Measurements from ENCODE around the gene SHROOM4. TPM values are rescaled to one million over a fixed set of nuclear protein-coding genes. Genes with fewer than 3 reads are reported as not detected.

Gene SHROOM4
- total and polyA plus RNA-seq, 2 experiments from 2014 or later: 1.9 to 8.5 TPM

- H3K4me3 ChIP-seq: no peak overlapping the region
- no peaks in the 10 kb centered on the region for H3K9me2 ChIP-seq (ENCODE audit: insufficient read depth)
- Mint-ChIP-seq H3K27me3 (ENCODE audit: insufficient read depth, low read depth, poor library complexity) (peaks cover 5% of the 10 kb centered on the region), H3K27ac (no peak overlapping the region), H3K4me1 (peaks cover 21% of the 10 kb centered on the region; the same call in 2 of the 3 replicates), H3K9me3 (no peaks in the 10 kb centered on the region), H3K36me3 (ENCODE audit: low read depth) (no peaks in the 10 kb centered on the region; the same call in 2 of the 3 replicates), H3K4me3 (no peak overlapping the region)
- no peaks in the 10 kb centered on the region for H3K27me3 ChIP-seq (ENCODE audit: insufficient read depth)
- no peak for TF ChIP-seq CTCF (conservative IDR thresholded peaks at IDR 0.05; ENCODE audit: low read depth in 2 of 2)
- no peak for TF ChIP-seq EZH2 (IDR thresholded peaks at IDR 0.05; ENCODE audit: low read depth, unreplicated experiment)
- TF ChIP-seq POLR2AphosphoS5 (IDR thresholded peaks at IDR 0.05; ENCODE audit: low read depth): no peak
- TF ChIP-seq, protein P1, sequence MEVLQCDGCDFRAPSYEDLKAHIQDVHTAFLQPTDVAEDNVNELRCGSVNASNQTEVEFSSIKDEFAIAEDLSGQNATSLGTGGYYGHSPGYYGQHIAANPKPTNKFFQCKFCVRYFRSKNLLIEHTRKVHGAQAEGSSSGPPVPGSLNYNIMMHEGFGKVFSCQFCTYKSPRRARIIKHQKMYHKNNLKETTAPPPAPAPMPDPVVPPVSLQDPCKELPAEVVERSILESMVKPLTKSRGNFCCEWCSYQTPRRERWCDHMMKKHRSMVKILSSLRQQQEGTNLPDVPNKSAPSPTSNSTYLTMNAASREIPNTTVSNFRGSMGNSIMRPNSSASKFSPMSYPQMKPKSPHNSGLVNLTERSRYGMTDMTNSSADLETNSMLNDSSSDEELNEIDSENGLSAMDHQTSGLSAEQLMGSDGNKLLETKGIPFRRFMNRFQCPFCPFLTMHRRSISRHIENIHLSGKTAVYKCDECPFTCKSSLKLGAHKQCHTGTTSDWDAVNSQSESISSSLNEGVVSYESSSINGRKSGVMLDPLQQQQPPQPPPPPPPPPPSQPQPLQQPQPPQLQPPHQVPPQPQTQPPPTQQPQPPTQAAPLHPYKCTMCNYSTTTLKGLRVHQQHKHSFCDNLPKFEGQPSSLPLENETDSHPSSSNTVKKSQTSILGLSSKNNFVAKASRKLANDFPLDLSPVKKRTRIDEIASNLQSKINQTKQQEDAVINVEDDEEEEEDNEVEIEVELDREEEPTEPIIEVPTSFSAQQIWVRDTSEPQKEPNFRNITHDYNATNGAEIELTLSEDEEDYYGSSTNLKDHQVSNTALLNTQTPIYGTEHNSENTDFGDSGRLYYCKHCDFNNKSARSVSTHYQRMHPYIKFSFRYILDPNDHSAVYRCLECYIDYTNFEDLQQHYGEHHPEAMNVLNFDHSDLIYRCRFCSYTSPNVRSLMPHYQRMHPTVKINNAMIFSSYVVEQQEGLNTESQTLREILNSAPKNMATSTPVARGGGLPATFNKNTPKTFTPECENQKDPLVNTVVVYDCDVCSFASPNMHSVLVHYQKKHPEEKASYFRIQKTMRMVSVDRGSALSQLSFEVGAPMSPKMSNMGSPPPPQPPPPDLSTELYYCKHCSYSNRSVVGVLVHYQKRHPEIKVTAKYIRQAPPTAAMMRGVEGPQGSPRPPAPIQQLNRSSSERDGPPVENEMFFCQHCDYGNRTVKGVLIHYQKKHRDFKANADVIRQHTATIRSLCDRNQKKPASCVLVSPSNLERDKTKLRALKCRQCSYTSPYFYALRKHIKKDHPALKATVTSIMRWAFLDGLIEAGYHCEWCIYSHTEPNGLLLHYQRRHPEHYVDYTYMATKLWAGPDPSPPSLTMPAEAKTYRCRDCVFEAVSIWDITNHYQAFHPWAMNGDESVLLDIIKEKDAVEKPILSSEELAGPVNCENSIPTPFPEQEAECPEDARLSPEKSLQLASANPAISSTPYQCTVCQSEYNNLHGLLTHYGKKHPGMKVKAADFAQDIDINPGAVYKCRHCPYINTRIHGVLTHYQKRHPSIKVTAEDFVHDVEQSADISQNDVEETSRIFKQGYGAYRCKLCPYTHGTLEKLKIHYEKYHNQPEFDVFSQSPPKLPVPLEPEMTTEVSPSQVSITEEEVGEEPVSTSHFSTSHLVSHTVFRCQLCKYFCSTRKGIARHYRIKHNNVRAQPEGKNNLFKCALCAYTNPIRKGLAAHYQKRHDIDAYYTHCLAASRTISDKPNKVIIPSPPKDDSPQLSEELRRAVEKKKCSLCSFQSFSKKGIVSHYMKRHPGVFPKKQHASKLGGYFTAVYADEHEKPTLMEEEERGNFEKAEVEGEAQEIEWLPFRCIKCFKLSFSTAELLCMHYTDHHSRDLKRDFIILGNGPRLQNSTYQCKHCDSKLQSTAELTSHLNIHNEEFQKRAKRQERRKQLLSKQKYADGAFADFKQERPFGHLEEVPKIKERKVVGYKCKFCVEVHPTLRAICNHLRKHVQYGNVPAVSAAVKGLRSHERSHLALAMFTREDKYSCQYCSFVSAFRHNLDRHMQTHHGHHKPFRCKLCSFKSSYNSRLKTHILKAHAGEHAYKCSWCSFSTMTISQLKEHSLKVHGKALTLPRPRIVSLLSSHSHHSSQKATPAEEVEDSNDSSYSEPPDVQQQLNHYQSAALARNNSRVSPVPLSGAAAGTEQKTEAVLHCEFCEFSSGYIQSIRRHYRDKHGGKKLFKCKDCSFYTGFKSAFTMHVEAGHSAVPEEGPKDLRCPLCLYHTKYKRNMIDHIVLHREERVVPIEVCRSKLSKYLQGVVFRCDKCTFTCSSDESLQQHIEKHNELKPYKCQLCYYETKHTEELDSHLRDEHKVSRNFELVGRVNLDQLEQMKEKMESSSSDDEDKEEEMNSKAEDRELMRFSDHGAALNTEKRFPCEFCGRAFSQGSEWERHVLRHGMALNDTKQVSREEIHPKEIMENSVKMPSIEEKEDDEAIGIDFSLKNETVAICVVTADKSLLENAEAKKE (CRISPR knock-in tag; IDR thresholded peaks at IDR 0.05): no peak
- TF ChIP-seq EZH2phosphoT487 (IDR thresholded peaks at IDR 0.05; ENCODE audit: unreplicated experiment): no peak
- no peak for TF ChIP-seq CREB1 (CRISPR knock-in tag; IDR thresholded peaks at IDR 0.05; ENCODE audit: low read depth)
- no peak for TF ChIP-seq NANOG (IDR thresholded peaks at IDR 0.05; ENCODE audit: borderline replicate concordance)
- TF ChIP-seq REST (IDR thresholded peaks at IDR 0.05; ENCODE audit: unreplicated experiment): no peak
- no peak for TF ChIP-seq ZNF114 (CRISPR knock-in tag; IDR thresholded peaks at IDR 0.05)
- no peak for TF ChIP-seq STAT1 (IDR thresholded peaks at IDR 0.05; ENCODE audit: unreplicated experiment)
- TF ChIP-seq ETS1 (IDR thresholded peaks at IDR 0.05): no peak
- no peak for TF ChIP-seq JUNB (IDR thresholded peaks at IDR 0.05; ENCODE audit: unreplicated experiment)
- TF ChIP-seq ZNF331 (CRISPR knock-in tag; IDR thresholded peaks at IDR 0.05; ENCODE audit: low read depth): no peak
- H3K4me1 ChIP-seq (ENCODE audit: insufficient read depth): peaks cover 9% of the 10 kb centered on the region; the same call in 1 of the 2 replicates
- no peak overlapping the region for H2AFZ ChIP-seq
- H3K27ac ChIP-seq (ENCODE audit: low read depth): no peak overlapping the region
- no peaks in the 10 kb centered on the region for H3K79me2 ChIP-seq (replicated peaks; ENCODE audit: insufficient read depth)
- no peak for ATAC-seq
- H4K20me1 ChIP-seq (replicated peaks; ENCODE audit: insufficient read depth): no peaks in the 10 kb centered on the region
- no peaks in the 10 kb centered on the region for H3K36me3 ChIP-seq (ENCODE audit: insufficient read depth)
- no peaks in the 10 kb centered on the region for H3F3A ChIP-seq (replicated peaks; ENCODE audit: low read depth)
- DNase-seq (ENCODE audit: low spot score): no peak
- H3K4me2 ChIP-seq: no peak overlapping the region
These were observed 8.7 kb downstream of the SHROOM4 start for GRCh38 chrX:50805276-50805675.
